Jurkat, Clone E6-1 (cell line): Measurements from ENCODE around the gene CHRD.
"Not testable (repeated sequence)": the region's sequence is repeated elsewhere in the genome, so short reads cannot be mapped to it uniquely, and the experiment has no call there.

Experiments used
- DNase-seq: peaks from one replicate; pipeline ENCODE4 v3.0.0-alpha.2; 2011; ENCODE audit warnings: low read depth, low spot score
- H3K4me3 ChIP-seq: 2 replicates; pipeline ENCODE4 v1.5.1; 2011; ENCODE audit warnings: mild to moderate bottlenecking, low read length, control low read depth, moderate library complexity

The CHRD gene

DNA sequence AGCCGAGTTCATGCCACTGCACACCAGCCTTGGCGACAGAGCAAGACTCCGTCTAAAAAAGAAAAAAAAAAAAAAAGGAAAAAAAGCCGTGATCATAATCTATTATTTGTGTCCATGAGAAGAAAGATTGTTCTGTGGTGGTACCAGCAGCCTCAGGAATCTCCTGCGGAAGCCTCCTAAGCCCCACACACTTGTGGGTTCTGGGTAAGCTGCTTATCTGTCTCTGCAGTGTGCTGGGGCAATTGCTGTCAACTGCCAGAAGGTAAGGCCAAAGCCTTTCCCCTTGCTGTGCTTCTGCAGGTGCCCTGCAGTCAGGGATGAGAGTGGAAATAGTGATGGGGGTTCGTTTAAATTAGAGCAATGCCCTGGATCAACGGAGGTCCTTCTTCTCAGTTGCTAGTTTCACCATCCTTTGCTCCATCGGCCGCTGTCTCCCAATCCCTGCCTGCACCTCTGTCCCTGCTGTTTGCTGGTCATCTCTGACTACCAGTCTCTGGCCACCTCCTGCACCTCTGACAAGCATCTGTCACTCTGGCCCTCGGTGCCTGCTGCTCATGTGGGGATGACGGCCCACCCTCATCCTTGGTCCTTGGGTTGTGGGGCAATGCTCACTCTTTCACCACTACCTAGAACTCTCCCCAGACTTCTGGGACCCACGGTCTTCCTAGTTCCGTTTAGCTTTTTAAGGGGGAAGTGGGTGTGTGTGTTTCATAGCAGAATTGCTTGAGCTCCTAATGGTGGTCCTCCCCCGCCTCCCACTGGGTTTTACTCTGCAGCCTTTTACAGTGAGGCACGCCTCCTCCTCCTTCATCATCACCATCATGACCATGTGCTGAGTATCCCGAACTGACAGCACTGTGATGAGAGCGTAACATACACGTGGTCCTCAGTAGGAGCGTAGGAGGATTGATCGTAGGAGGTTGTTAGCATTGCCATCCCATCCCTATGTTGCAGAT is 25.5 kb downstream of the CHRD start:
- no peak overlapping the region for H3K4me3 ChIP-seq
- peak; percentile 75 for DNase-seq

DNA sequence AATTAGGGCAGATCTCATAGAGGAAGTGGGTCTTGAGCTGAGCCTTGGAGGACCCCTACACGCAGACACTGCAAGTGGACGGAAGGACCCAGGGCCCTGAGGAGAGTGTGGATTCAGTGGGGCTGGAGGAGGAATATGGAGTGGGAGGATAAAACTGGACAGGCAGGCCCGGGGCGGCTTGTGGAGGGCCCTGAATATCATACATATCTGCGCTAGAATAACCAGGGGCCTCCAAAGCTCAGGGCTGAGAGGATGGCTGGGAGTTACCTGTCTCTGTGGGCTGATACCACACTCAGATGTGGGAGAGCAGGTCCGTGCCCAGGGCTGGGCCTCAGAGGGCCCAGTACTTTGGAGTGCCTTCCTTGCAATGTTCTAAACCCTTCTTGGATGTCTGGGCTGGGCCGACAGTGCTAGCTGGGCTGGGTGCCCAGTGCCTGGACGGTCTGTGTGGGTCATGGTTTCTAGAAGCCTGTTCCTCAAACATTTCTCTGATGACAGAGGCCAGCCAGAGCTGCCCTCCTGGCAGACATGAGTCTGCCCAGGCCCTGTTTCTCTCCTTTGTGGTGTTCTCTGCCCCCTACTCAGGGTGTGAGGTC is 29.6 kb downstream of the CHRD start:
- H3K4me3 ChIP-seq: no peak overlapping the region
- no peak for DNase-seq

DNA sequence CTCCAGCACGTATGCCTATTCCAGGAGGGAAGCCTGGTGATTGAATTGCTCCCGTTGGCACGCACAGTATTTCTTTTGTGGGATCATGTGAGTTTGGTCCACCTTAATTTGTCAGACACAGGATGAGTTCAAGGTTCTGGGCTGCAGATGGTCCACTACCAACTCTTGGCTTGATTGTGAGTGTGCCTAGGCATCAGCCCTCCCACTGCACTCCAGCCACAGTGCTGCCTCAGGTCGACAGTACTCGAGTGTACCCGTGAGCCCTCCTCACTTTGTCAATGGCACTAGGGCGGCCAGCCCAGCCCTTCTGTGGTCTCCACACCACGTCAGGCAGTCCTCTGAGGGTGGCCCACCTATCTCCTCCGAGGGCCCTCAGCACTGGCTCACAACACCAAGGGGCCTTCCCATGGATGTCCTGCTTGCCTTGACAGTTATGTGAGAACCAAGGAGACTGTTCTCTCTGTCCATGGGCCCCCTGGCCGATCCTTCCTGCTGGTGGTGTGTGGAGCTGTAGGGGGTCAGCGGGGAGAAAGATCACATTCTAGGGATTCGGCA is 30.2 kb downstream of the CHRD start:
- no peak for DNase-seq

DNA sequence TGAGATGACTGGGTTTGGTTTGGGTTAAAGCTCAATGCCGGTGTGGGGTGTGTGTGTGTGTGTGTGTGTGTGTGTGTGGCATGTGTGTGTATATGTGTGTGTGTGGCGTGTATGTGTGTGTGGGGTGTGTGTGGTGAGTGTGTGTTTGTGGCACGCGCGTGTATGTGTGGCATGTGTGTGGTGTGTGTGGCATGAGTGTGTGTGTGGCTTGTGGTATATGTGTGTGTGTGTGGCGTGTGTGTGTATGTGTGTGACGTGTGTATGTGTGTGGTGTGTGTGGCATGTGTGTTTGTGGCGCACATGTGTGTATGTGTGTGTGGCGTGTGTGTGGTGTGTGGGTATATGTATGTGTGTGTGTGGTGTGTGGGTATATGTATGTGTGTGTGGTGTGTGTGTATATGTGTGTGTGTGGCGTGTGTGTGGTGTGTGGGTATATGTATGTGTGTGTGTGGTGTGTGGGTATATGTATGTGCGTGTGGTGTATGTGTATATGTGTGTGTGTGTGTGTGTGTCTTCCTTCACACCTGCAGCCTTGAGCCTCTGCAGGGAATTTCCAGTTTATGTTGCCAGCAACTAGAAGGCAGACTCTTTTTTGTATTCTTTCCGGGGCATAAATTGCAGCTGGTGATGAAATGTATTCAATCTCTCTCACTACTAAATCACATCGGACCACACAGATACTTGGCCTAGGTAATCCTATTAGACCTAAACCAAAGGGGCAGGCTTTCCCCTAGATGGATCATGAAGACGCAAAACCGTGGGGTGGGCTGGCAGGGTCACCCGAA is 34.8 kb downstream of the CHRD start:
- no peak overlapping the region for H3K4me3 ChIP-seq
- DNase-seq: no peak

More for the DNA sequence above, 30.2 kb downstream of the CHRD start:
- H3K4me3 ChIP-seq: no peak overlapping the region

DNA sequence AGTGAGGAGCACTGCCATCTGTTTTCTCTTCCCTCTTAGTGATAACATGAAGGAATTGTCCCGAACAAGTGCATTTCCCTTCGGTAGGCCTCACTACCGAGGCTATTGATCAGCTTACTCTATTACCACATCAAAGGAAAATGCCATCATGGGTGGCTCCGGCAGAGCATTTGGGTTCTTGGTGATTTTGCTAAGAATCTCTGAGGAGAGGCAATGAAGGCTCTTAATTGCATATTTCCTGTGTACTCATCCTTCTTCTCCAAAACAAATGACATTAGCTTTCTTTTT is 35.3 kb downstream of the CHRD start:
- H3K4me3 ChIP-seq: no peak overlapping the region
- DNase-seq: peak; percentile 15

DNA sequence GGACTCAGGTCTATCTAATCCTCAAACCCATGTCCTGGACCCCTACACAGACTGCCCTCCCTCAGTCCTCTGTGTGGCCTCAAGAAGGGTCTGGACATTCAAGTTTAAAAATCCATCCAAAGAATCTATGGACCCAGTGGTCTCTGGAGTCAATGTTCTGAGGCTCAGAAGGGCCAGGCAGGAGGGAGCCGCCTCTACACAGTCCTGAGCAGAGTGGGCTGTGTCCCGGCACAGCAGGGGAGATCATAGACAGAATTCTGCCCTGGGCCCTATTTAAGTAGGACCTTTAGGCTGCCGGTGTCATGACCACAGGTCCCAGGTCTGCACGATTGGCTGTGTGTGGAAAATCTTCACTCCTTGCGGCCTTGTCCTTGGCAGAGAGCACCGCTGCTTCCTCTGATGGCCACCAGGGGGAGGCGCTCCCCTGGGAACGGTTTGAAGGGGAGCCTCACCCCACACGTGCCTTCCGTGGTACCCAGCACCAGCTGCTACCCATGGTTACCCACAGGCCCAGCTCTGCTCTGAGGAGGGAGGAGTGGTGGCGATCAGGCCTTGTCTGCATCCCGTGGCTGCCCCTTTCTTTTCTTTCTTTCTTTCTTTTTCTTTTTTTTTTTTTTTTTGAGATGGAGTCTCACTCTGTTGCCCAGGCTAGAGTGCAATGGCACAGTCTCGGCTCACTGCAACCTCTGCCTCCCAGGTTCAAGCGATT is 37.9 kb downstream of the CHRD start:
- no peak overlapping the region for H3K4me3 ChIP-seq
- peak; percentile 66 for DNase-seq

DNA sequence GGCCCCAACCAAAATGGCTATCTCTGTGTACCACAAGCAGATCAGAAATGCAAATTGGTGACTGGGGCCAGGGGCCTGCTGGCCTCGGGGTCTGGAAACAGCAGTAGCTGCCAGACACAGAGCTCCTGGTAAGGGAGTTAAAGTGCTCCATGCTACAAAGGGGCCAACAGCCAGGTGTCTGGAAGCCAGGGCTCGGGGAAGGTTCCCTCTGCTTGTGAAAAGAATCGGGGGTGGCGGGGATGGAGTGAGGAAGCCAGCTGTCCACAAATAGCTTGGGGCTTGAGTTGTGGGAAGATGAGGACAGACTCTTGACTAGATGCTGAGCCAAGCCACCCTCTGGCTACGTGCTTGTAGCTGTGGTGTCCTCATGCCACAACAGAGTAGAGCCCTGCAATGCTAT is 39.3 kb downstream of the CHRD start:
- no peak overlapping the region for H3K4me3 ChIP-seq
- no peak for DNase-seq

DNA sequence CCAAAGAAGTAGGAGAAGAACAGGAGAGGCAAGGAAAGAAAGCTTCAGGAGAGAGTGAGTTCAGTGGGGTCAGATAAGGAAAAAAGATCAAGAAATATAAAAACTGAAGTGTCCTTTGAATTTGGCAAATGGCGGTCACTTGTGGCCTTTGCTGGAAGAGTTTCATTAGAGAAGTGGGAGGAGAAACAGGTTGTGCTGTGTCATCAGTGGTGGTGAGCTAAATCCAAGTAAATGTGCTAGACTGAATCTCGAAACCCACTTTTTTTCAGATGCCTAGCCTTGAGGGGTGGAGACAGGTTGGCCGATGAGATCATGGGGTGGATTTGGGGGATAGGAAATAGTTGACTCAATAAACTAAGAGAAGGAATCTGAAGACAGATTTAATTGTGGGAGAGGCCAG is 43.7 kb downstream of the CHRD start:
- no peak overlapping the region for H3K4me3 ChIP-seq
- DNase-seq: no peak

DNA sequence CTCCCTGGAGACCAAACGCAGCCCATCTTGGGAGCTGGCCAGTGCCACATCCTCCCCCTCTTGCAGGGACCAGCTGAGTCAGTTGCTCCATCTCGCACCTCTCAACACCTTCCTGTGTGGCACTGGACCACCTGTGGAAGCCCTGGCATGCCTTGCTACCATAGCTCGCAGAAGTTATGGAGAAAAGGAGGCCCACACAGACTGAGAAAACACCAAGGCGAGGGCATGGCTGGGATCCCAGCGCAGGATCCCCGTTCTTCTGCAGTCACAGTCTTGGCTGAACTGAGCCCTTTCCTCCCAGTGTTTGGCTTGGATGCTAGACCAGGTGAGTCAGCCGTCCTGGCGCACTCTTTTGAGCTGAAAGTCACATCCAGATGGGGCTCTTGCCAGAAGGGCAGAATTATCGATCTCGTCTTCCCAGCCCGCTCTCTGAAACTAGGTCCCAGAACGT is 46.9 kb downstream of the CHRD start:
- no peak for DNase-seq
- no peak overlapping the region for H3K4me3 ChIP-seq

DNA sequence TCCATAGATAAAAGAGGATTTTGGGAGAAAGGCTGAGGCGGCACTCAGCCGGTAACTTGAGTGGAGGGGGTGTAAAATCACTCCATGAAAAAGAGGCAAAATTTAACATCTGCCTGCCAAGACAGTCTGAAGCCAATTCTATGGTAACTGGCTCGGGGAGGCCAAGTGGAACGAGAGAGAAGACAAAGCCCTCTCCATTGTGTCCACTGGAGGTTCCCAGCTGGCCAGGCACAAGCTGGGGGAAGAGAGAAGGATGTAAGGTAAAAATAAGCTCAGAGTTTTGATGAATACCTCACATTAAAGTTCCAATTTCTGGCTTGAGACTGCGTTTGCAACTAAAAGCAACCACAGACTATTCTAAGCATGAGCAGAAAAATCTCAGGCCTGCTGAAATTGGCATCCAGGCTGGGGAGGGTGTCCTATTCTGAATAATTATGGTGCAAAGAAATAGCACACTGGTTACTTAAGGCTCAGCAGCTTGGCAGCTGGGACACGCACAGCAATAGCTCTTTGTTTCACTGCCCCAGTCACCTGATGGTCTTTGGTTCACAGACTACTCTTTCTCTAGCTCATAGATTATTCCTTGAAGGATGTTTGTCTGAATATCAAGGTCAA is 48.8 kb downstream of the CHRD start:
- H3K4me3 ChIP-seq: no peak overlapping the region
- no peak for DNase-seq

DNA sequence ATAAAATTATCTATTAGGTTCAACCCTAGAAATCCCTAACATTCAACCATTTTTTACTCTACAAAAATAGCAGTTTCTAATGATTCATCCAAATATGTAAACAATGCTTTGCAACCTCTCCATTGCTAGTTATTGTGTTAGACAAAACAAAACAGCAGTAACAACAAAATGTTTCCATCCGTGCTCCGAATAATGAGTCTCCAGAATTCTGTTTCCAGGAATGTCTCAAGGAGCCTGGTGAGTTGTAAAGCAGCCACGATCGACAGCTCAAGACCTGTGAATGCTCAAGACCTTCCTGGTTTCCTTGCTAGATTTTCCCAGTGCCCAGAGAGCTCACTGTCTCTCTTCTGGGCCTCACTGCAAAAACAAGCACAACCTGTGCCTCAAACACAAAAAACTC is 49.9 kb downstream of the CHRD start:
- no peak for DNase-seq
- H3K4me3 ChIP-seq: no peak overlapping the region

DNA sequence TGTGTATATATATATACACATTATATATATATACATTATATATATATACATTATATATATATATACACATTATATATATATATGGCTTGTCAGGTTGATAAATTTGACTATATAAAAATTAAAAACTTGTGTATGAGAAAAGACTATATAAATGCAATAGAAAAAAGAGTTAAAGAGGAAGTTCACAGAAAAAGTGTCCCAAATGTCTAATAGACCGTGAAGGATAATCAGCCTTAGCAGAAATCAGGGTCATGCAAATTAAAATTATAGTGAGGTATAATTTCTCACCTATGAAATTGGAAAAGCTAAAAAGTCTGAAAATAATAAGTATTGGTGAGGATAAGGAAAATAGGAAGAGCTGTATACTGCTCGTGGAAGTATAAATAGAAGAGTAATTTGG is 51.1 kb downstream of the CHRD start:
- H3K4me3 ChIP-seq: no peak overlapping the region
- DNase-seq: no peak

DNA sequence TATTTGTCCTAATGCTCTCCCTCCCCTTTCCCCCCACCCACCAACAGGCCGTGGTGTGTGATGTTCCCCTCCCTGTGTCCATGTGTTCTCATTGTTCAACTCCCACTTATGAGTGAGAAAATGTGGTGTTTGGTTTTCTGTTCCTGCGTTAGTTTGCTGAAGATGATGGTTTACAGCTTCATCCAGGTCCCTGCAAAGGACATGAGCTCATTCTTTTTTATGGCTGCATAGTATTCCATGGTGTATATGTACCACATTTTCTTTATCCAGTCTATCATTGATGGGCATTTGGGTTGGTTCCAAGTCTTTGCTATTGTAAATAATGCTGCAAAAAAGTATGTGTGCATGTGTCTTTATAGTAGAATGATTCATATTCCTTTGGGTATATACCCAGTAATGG is 53.3 kb downstream of the CHRD start:
- H3K4me3 ChIP-seq, DNase-seq: not testable (repeated sequence)

DNA sequence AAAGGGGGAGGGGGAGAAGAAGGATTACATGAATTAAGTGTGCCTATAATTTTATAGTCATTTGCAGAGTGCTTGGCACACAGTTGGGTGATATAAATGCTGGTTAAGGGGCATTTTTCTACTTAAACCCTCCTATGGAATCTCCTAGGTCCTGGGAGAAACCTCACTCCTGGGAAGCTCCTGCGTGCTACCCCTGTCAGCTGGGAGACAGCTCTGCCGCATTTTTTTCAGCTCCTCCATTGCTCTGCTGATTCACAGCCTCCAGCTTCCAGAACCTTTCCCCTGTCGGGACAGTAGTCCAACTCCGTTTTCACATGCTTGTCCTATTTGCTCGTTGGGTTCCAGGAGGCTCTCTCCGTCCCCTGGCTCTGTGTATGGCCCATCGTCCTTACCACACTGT is 59.2 kb downstream of the CHRD start:
- DNase-seq: no peak

More for the DNA sequence above, 59.2 kb downstream of the CHRD start:
- H3K4me3 ChIP-seq: no peak overlapping the region
